ENCODE data around the gene PTGIS.

The PTGIS gene

GRCh38 chr20:49529470-49529869, 38.5 kb downstream of the PTGIS start:
- DNase-seq (ENCODE audit: low read depth), result no peak

- DNase-seq (ENCODE audit: low read depth), result no peak
Observed at GRCh38 chr20:49526568-49526967, 41.4 kb downstream of the PTGIS start.

- no peak for DNase-seq (ENCODE audit: low read depth)
Observed at GRCh38 chr20:49526056-49526455, 41.9 kb downstream of the PTGIS start.

- no peak for DNase-seq (ENCODE audit: low read depth)
Observed at GRCh38 chr20:49523767-49524360, 44.1 kb downstream of the PTGIS start.

- DNase-seq (ENCODE audit: low read depth), result no peak
Observed at GRCh38 chr20:49521356-49521755, 46.6 kb downstream of the PTGIS start.

- DNase-seq (ENCODE audit: low read depth), result no peak
Observed at GRCh38 chr20:49519777-49520359, 48.1 kb downstream of the PTGIS start.

GRCh38 chr20:49519212-49519712, 48.7 kb downstream of the PTGIS start:
- no peak for DNase-seq (ENCODE audit: low read depth)

- DNase-seq (ENCODE audit: low read depth), result no peak
Observed at GRCh38 chr20:49518576-49518975, 49.4 kb downstream of the PTGIS start.

- no peak for DNase-seq (ENCODE audit: low read depth)
Observed at GRCh38 chr20:49517805-49518100, 50.2 kb downstream of the PTGIS start.

GRCh38 chr20:49516916-49517804, 50.8 kb downstream of the PTGIS start:
- DNase-seq (ENCODE audit: low read depth), result no peak

- no peak for DNase-seq (ENCODE audit: low read depth)
Observed at GRCh38 chr20:49515586-49515985, 52.4 kb downstream of the PTGIS start.

- no peak for DNase-seq (ENCODE audit: low read depth)
Observed at GRCh38 chr20:49513517-49513916, 54.4 kb downstream of the PTGIS start.

GRCh38 chr20:49513009-49513408, 54.9 kb downstream of the PTGIS start:
- no peak for DNase-seq (ENCODE audit: low read depth)

- no peak for DNase-seq (ENCODE audit: low read depth)
Observed at GRCh38 chr20:49511788-49512525, 56.0 kb downstream of the PTGIS start.

GRCh38 chr20:49510562-49511122, 57.3 kb downstream of the PTGIS start:
- DNase-seq (ENCODE audit: low read depth), result peak; percentile 91

GRCh38 chr20:49508435-49509199, 59.3 kb downstream of the PTGIS start:
- DNase-seq (ENCODE audit: low read depth), result peak; percentile 62

GRCh38 chr20:49507741-49508434, 60.0 kb downstream of the PTGIS start:
- DNase-seq (ENCODE audit: low read depth), result no peak

GRCh38 chr20:49505518-49505917, 62.4 kb downstream of the PTGIS start:
- peak; percentile 68 for DNase-seq (ENCODE audit: low read depth)

GRCh38 chr20:49503176-49503575, 64.8 kb downstream of the PTGIS start:
- no peak for DNase-seq (ENCODE audit: low read depth)

GRCh38 chr20:49501917-49502316, 66.0 kb downstream of the PTGIS start:
- DNase-seq (ENCODE audit: low read depth), result peak; percentile 47

GRCh38 chr20:49497398-49497669, 70.6 kb downstream of the PTGIS start:
- no peak for DNase-seq (ENCODE audit: low read depth)

Measured in EH (cell line).